Muscle layer of duodenum (tissue), 2 donors: ENCODE data around the gene TUBAL3.
"Not testable (repeated sequence)": the region's sequence is repeated elsewhere in the genome, so short reads cannot be mapped to it uniquely, and the experiment has no call there.

Experiments used
- H3K27ac ChIP-seq: one replicate; pipeline ENCODE4 v1.7.0; 2013; ENCODE audit warnings: mild to moderate bottlenecking, low read length
- H3K27me3 ChIP-seq: one replicate; pipeline ENCODE4 v1.7.0; 2013; ENCODE audit warnings: low read depth, mild to moderate bottlenecking, control low read depth, low read length
- H3K36me3 ChIP-seq, 2 donors: one replicate each; pipeline ENCODE4 v1.7.0; 2013; ENCODE audit warnings: low read length in 2 of 2, control low read depth in 1 of 2, mild to moderate bottlenecking in 1 of 2; ENCODE audit not compliant: insufficient read depth in 2 of 2, control insufficient read depth in 1 of 2
- H3K4me1 ChIP-seq, 2 donors: one replicate each; pipeline ENCODE4 v1.7.0; 2013; ENCODE audit warnings: low read length in 2 of 2, mild to moderate bottlenecking in 2 of 2, control low read depth in 1 of 2, moderate library complexity in 1 of 2; ENCODE audit not compliant: insufficient read depth in 2 of 2, control insufficient read depth in 1 of 2
- H3K4me3 ChIP-seq, 2 donors: one replicate each; pipeline ENCODE4 v1.7.0; 2013; ENCODE audit warnings: low read length in 2 of 2, low read depth in 1 of 2, mild to moderate bottlenecking in 1 of 2
- H3K9me3 ChIP-seq, 2 donors: one replicate each; pipeline ENCODE4 v1.7.0; 2013; ENCODE audit warnings: low read length in 2 of 2, control low read depth in 1 of 2, mild to moderate bottlenecking in 1 of 2; ENCODE audit not compliant: control insufficient read depth in 1 of 2
- donor health status: healthy.

Gene TUBAL3

DNA sequence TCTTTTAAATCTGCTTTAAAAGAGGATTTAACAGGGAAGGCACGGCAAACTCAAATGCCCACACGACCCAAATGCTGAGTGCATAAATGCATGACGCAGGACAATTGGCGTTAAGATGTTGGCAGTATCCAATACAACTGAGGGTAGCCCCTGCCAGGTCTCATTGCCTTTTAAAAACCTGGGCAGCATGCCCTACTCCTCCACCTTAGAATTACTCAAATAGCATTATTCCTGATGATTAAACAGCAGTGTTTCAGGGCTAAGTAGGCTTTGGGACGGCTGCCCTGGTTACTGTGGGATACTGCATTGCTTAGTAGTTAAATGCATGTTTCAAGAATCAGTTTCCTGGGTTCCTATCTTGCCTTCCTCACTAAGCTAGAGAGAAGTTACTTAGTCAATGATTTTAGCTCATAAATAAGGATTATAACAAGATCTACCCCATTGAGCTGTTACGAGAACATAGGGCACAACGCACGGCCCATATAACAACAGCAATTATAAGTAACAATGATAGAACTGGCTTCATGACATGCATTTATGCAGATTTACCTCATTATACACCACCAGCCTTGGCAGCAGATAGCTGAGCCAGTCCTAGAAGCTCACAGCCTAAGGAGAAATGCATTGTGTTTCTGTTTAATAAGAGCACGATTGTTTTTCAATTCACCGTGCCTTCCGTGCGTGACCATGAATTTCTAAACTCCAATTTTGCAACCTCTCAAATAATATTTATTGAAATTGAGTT lies 7.9 kb downstream of the TUBAL3 start:
- Histone ChIP-seq H3K27me3 (no peaks in the 10 kb centered on the region), H3K4me1 (no peaks in the 10 kb centered on the region), H3K27ac (no peak overlapping the region)

GRCh38 chr10:5395168-5395567 lies 9.5 kb downstream of the TUBAL3 start:
- H3K36me3 ChIP-seq = no peaks in the 10 kb centered on the region
- H3K27me3 ChIP-seq = no peaks in the 10 kb centered on the region
- H3K27ac ChIP-seq = no peak overlapping the region
- H3K9me3 ChIP-seq = peaks cover 6 to 17% of the 10 kb centered on the region in 2 donors
- no peaks in the 10 kb centered on the region for H3K4me1 ChIP-seq
- H3K4me3 ChIP-seq = no peak overlapping the region

More for the DNA sequence above, 7.9 kb downstream of the TUBAL3 start:
- Histone ChIP-seq H3K4me3 (no peak overlapping the region), H3K9me3 (peaks cover 0 to 5% of the 10 kb centered on the region in 2 donors), H3K36me3 (no peaks in the 10 kb centered on the region)

DNA sequence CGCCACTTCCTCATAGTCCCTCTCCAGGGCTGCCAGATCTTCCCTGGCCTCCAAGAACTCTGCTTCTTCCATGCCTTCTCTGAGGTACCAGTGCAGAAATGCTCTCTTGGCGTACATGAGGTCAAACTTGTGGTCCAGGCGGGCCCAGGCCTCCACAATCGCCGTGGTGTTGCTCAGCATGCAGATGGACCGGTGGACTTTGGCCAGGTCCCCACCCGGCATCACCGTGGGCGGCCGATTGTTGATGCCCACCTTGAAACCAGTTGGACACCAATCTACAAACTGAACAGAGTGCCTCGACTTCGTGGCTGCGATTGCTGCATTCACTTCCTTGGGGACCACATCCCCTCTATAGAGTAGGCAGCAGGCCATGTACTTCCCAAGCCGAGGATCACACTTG lies 11.1 kb downstream of the TUBAL3 start:
- Histone ChIP-seq H3K4me3 (no peak overlapping the region), H3K36me3 (no peaks in the 10 kb centered on the region), H3K27me3 (no peaks in the 10 kb centered on the region), H3K27ac (no peak overlapping the region), H3K9me3 (peaks cover 6 to 27% of the 10 kb centered on the region in 2 donors), H3K4me1 (no peaks in the 10 kb centered on the region)

GRCh38 chr10:5391790-5392189 lies 12.8 kb downstream of the TUBAL3 start:
- no peaks in the 10 kb centered on the region for H3K36me3 ChIP-seq
- H3K4me3 ChIP-seq = no peak overlapping the region
- no peak overlapping the region for H3K27ac ChIP-seq

DNA sequence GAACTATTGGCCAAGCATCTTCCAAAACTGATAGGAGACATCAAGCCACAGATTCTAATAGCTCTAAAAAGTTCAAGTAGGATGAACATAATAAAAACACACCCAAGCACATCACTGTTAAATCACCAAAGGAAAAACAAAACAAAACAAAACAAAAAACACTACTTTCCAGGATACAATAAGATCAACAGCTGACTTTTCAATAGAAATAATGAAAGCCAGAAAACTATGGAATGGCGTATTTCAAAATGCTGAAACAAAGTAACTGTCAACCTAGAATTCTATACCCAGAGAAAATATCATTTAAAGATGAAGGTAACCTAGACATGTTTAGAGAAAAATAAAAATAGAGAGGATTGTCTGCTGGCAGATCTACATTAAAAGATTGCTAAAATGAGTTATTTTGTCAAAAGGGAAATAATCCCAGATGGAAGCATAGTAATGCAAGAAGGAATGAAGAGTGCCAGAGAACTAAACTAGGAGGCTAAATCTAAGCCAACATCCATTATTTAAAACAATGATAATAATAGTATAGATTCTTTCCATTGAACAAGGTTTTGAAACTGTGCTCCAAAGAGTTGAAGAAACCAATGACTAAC lies 13.9 kb downstream of the TUBAL3 start:
- Histone ChIP-seq H3K4me3 (no peak overlapping the region), H3K4me1 (no peaks in the 10 kb centered on the region), H3K9me3 (peaks cover 6 to 27% of the 10 kb centered on the region in 2 donors), H3K27ac (no peak overlapping the region), H3K36me3 (no peaks in the 10 kb centered on the region), H3K27me3 (no peaks in the 10 kb centered on the region)

More at GRCh38 chr10:5391790-5392189, 12.8 kb downstream of the TUBAL3 start:
- H3K27me3 ChIP-seq = no peaks in the 10 kb centered on the region
- H3K4me1 ChIP-seq = no peaks in the 10 kb centered on the region
- peaks cover 6 to 27% of the 10 kb centered on the region in 2 donors for H3K9me3 ChIP-seq

DNA sequence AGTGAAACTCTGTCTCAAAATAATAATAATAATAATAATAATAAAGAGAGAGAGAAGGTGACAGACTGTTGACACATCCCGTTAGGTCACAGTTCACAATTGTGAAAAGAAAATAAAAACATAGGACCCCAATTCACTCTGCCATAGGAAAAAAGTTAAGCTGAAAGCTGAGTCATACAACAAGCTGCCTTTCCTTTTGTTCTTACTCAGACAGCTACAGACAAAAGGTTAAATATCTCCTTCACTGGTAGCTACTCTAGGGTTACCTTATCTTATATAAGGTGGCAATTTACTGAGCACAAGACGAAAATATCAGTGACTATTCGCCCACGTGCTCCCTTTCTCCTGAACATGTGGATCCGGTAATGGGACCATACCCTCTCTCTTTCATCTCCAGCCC lies 17.5 kb downstream of the TUBAL3 start:
- Histone ChIP-seq H3K27me3 (no peaks in the 10 kb centered on the region), H3K4me3 (no peak overlapping the region), H3K27ac (no peak overlapping the region), H3K36me3 (no peaks in the 10 kb centered on the region), H3K4me1 (no peaks in the 10 kb centered on the region), H3K9me3 (peaks cover 6 to 24% of the 10 kb centered on the region in 2 donors)

DNA sequence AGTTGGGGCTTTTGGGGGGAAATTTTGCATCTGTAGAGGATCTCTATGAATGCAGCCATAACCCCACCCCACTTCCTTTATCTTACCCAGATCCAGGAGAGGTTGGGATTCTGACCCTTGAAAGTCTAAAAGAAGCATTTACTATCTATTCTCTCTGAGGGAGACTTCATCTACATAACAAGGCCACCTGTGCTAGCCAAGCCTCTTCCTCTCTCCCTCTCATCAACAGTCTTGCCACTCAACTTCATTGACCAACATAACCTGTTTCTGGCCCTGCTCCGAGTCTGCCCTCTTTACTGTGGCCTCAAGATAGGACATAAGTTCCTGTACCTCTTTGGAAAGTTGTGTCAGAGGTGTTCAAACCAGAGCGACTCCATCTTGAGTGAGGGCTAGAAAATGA lies 19.4 kb downstream of the TUBAL3 start:
- Histone ChIP-seq H3K27me3 (no peaks in the 10 kb centered on the region), H3K4me3 (no peak overlapping the region), H3K36me3 (no peaks in the 10 kb centered on the region), H3K9me3 (peaks cover 0 to 10% of the 10 kb centered on the region in 2 donors), H3K27ac (no peak overlapping the region), H3K4me1 (no peaks in the 10 kb centered on the region)

DNA sequence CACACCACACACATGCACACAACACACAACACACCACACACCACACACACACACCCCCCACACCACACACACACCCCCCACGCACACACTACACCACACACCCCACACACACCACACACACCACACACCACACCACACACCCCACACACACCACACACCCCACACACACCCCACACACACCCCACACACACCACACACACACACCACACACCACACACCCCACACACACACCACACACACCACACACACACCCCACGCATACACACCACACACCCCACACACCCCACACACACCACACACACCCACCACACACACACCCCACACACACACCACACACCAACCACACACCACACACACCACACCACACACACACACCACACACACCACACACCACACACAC lies 23.4 kb downstream of the TUBAL3 start:
- no peaks in the 10 kb centered on the region for H3K4me1 ChIP-seq
- no peak overlapping the region for H3K4me3 ChIP-seq
- no peak overlapping the region for H3K27ac ChIP-seq
- no peaks in the 10 kb centered on the region for H3K9me3 ChIP-seq
- H3K27me3 ChIP-seq = no peaks in the 10 kb centered on the region
- H3K36me3 ChIP-seq = no peaks in the 10 kb centered on the region

GRCh38 chr10:5380395-5380794 lies 24.2 kb downstream of the TUBAL3 start:
- H3K27ac ChIP-seq, H3K9me3 ChIP-seq, H3K27me3 ChIP-seq, H3K4me3 ChIP-seq, H3K4me1 ChIP-seq, H3K36me3 ChIP-seq: not testable (repeated sequence)

DNA sequence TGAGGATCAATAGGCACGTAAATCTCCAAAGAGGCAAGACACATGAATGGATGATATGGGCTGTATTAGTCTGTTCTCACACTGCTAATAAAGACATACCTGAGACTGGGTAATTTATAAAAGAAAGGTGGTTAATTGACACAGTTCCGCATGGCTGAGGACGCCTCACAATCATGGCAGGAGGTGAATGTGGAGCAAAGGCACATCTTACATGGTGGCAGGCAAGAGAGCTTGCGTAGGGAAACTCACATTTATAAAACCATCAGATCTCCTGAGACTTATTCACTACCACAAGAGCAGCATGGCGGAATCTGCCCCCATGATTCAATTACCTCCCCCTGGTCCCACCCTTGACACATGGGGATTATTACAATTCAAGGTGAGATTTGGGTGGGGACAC lies 25.4 kb downstream of the TUBAL3 start:
- H3K27ac ChIP-seq, H3K4me3 ChIP-seq, H3K27me3 ChIP-seq, H3K36me3 ChIP-seq, H3K9me3 ChIP-seq, H3K4me1 ChIP-seq: not testable (repeated sequence)

- Histone ChIP-seq H3K4me3 (no peak overlapping the region), H3K27ac (no peak overlapping the region), H3K9me3 (no peaks in the 10 kb centered on the region), H3K27me3 (no peaks in the 10 kb centered on the region), H3K4me1 (no peaks in the 10 kb centered on the region), H3K36me3 (no peaks in the 10 kb centered on the region)
These were observed 28.2 kb downstream of the TUBAL3 start for GRCh38 chr10:5376450-5376849.
